Measurements from ENCODE around the gene RHNO1.

The RHNO1 gene

GRCh38 chr12:2858944-2859421, 18.0 kb upstream of the RHNO1 start:
- TF ChIP-seq, protein P1, sequence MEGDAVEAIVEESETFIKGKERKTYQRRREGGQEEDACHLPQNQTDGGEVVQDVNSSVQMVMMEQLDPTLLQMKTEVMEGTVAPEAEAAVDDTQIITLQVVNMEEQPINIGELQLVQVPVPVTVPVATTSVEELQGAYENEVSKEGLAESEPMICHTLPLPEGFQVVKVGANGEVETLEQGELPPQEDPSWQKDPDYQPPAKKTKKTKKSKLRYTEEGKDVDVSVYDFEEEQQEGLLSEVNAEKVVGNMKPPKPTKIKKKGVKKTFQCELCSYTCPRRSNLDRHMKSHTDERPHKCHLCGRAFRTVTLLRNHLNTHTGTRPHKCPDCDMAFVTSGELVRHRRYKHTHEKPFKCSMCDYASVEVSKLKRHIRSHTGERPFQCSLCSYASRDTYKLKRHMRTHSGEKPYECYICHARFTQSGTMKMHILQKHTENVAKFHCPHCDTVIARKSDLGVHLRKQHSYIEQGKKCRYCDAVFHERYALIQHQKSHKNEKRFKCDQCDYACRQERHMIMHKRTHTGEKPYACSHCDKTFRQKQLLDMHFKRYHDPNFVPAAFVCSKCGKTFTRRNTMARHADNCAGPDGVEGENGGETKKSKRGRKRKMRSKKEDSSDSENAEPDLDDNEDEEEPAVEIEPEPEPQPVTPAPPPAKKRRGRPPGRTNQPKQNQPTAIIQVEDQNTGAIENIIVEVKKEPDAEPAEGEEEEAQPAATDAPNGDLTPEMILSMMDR (IDR thresholded peaks at IDR 0.05): no peak

GRCh38 chr12:2860170-2860569, 16.9 kb upstream of the RHNO1 start:
- TF ChIP-seq, protein P1 (IDR thresholded peaks at IDR 0.05): no peak

DNA sequence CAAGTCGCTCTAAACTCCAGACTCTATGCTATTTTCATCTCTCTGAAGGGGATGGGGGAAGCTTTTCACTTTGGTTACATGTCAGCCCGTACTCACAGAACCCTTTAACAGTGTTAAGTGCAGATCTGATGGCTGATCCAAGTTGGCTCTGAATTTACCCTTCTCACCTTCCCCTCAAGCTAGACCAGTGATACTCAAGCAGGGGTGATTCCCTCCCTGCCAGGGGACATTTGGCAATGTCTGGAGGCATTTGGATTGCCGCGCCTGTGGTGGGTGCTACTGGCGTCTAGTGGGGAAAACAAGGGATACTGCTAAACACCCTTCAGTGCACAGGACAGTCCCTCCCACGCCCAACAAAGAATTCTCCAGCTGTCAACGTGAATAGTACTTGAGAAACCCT, 14.1 kb upstream of the RHNO1 start:
- TF ChIP-seq, protein P1 (IDR thresholded peaks at IDR 0.05): no peak

DNA sequence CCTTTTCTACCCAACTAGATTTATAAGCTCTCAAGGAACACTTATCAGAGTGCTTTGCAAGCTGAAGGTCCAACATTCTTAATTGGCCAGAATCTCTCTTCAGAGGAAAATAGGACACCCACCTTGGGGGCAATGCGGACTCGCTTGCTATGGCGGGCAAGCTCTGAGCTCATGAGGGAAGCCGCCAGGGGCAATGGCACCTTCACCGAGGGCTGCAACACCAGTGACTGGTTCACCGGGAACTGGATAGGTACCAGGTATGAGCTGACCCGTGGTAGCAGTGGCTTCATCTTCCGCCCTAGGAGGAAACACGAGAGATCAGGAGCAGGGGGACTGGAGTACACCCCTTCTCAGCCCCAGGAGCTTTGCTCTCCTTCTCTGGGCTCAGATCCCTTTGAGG, 12.8 kb upstream of the RHNO1 start:
- TF ChIP-seq, protein P1 (IDR thresholded peaks at IDR 0.05): no peak

GRCh38 chr12:2876431-2877046, 484 bp upstream of the RHNO1 start:
- TF ChIP-seq, protein P1 (IDR thresholded peaks at IDR 0.05): no peak

DNA sequence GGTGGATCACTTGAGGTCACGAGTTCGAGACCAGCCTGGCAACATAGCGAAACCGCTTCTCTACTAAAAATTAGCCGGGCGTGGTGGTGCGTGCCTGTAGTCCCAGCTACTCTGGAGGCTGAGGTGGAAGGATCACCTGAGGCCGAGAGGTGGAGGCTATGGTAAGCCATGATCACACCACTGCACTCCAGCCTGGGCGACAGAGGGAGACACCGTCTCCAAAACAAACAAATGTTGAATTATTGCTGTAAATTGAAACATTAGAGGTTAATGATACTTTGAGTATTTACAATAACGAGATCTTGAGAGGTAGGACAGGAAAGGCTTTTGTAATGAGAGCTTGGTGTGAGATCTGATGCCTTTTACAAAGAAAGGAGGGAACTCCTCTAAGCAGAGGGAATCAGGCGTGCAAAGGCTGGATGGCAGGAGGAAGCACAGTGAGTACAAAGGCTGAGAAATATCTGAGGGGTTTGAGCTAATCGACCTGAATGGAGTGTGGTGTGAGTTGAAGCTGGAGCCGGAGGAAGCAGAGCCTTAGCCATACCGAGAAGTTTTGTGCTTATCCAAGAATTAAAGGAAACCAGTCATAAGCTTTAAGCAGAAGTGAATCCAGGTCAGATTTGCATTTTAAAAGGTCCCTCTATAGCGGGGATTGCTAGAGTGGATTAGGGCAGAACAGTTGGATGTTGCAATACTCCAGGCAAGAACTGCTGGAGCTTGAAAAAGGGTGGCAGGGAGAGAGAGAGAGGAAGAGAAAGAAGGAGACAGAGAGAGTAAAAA, 1.1 kb downstream of the RHNO1 start:
- TF ChIP-seq, protein P1 (IDR thresholded peaks at IDR 0.05): no peak; the same call in 1 of the 2 replicates

DNA sequence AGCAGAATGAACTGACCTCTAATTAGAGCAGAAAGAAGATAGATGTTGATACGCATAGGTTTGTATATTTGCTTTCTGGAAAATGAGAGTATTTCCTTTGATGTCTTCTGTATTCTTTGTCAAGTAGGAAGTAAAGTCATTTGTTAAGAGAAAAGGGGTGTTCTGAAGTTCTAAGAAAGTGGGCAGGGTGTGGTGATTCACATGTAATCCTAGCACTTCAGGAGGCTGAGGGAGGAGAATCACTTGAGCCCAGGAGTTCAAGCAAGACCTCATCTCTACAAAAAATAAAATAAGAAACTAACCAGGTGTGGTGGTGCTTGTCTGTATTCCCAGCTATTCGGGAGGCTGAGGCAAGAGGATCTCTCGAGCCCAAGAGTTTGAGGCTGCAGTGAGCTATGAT, 2.8 kb downstream of the RHNO1 start:
- TF ChIP-seq, protein P1 (IDR thresholded peaks at IDR 0.05): no peak

Data from LNCAP (cell line).